ENCODE data around the gene UBQLN4. TPM values are rescaled to one million over a fixed set of nuclear protein-coding genes. Genes with fewer than 3 reads are reported as not detected.

UBQLN4 gene
- total RNA-seq, 1 donor from 2014 or later = 28.8 TPM

Other genes starting within 250 kb of the UBQLN4 start
- gene GON4L, start 196.6 kb downstream of the UBQLN4 start, total RNA-seq = 35.7 TPM
- gene SYT11, start 194.2 kb downstream of the UBQLN4 start, total RNA-seq = 199 TPM
- 22.6 TPM for gene RIT1, start 142.4 kb downstream of the UBQLN4 start, total RNA-seq
- gene KHDC4, start 119.4 kb downstream of the UBQLN4 start, total RNA-seq = 24.8 TPM
- not detected for gene RXFP4, start 112.2 kb downstream of the UBQLN4 start, total RNA-seq
- gene ARHGEF2, start 75.3 kb downstream of the UBQLN4 start, total RNA-seq = 86.5 TPM
- 177 TPM for gene SSR2, start 32.8 kb downstream of the UBQLN4 start, total RNA-seq
- 37.9 TPM for gene LAMTOR2, start 984 bp upstream of the UBQLN4 start, total RNA-seq
- not detected for gene RAB25, start 7.4 kb upstream of the UBQLN4 start, total RNA-seq
- gene MEX3A, start 28.7 kb upstream of the UBQLN4 start, total RNA-seq = 44.0 TPM
- 20.4 TPM for gene LMNA, start 60.9 kb upstream of the UBQLN4 start, total RNA-seq
- gene SEMA4A, start 99.8 kb upstream of the UBQLN4 start, total RNA-seq = 24.8 TPM
- 10.6 TPM for gene SLC25A44, start 140.3 kb upstream of the UBQLN4 start, total RNA-seq
- 29.0 TPM for gene PMF1, start 159.2 kb upstream of the UBQLN4 start, total RNA-seq
- 0.25 TPM for gene BGLAP, start 188.4 kb upstream of the UBQLN4 start, total RNA-seq
- 4.7 TPM for gene PAQR6, start 194.3 kb upstream of the UBQLN4 start, total RNA-seq
- 27.5 TPM for gene SMG5, start 229.0 kb upstream of the UBQLN4 start, total RNA-seq
- gene TMEM79, start 230.5 kb upstream of the UBQLN4 start, total RNA-seq = 0.98 TPM
- 8.9 TPM for gene GLMP, start 241.9 kb upstream of the UBQLN4 start, total RNA-seq
- 0.25 TPM for gene VHLL, start 245.5 kb upstream of the UBQLN4 start, total RNA-seq

All from temporal lobe (tissue), 1 donor.